KBM-7 (cell line): Measurements from ENCODE around the gene SNRNP70.
A peak's percentile ranks its signal among the peaks of the same experiment; 100 is the strongest.

Experiments used
- DNase-seq: peaks from one replicate; pipeline ENCODE4 v3.0.0-alpha.2; 2015
- in situ Hi-C: fragments of 300-500 bp; cut with MboI; formaldehyde crosslinking; loops from 2 replicates; pipeline ENCODE4 v1.14.3; 2020; ENCODE audit warnings: low sequenced_read_pairs, low pct_unique_long_range_greater_than_20kb, mixed read lengths

The SNRNP70 gene

DNA sequence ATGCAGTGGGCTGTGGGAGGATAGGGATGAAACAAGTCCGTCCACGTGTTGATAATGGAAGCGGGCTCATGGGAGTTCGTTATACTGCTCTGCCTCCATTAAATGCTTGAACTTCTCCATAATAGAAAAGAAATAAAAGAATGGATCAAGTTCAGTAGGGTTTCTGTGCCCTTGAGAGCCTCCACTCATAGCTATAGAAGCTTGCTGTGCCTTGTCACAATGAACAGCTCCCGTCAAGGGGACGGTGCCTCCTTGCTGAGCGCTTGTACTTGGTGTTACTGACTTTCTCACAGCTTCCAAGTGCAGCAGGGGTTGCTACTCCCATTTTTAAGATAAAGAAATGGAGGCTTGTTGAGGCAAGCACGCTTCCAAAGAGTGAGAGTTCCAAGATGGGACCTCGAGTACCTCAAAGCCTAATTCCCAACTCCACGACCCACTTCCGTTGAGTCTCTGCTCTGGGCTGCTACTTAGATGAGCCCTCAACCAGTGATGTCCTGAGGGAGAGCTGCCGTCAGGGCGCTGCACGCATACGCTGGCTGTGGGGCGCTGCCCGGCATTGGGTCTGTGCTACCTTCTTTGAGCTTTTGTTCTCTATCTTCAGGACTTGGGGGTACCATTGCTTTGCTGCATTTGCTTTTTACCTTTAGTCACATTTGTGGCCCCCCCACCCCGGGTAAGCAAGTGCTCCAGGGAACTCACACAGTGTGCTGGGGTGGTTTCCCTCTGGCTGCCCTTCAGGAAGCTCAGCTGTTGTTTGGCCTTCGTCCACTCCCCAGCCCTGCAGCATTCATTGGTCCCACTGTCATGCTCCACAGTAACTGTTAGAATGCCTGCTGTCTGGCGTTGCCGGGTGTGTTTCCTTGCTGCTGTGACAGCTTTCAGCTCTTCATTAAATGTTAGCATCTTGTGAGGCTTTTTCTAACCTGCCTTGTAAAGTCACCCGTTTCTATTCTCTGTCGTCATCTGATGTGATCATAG, 9.5 kb downstream of the SNRNP70 start:
- DNase-seq, result no peak
- in situ Hi-C loops, result no loop called here

DNA sequence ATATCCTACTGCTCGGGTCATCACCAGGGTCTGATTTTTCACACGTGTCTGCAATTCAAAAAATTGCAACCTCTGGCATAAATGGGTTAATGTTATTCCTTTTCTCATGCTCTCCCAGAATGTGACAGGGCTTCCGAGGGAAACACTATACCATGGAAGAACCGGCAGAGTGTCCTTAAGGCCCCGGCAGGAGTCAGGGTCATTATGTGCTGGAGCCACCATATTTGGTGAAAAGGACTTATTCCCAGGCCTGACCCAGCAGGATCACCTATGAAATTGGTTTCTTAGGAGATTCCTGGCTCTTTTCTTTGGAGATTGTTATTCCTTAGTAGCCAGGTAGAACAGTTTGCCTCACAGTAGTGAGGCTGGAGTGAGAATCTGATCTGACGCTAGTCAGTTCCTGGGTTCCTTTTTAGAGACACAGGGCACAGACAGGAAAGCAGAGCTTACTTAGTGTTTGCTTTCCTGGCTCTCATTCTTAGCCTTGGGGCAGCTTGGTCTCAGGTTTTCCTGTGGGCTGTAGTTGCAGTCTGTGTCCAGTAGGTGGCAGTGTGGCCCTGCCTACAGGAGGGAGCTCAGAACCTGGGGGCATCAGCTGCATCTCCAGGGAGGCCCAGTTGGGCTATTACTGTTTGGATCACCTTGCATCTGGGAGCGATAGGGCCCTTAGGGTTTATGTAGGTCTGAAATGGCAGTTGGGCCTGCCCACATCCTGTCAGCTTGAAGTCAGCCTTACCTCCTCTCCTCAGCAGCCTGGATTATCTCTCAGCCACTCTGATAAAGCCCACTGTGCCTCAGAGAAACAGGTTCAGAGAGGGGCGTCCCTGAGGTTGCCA, 12.4 kb downstream of the SNRNP70 start:
- in situ Hi-C loops, result no loop called here
- DNase-seq, result peak; percentile 86

DNA sequence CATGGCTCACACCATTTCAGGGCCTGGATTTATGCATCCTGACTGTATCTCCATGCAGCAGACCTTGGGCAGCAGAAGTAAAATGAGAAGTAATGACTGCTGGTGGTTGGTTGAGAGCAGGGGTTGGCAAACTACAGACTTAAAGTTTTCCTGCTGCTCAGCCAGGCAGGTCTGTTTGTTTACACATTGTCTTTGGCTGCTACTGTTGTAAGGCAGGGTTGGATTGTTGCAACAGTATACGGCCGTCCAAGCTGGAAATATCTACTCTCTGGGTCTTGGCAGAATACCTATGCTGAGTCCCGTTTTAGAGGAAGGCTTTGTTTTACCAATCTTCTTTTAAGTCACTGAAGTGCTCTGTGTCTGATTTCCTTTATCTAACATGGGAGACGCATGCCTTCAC, 13.5 kb downstream of the SNRNP70 start:
- DNase-seq, result no peak
- in situ Hi-C loops, result no loop called here

DNA sequence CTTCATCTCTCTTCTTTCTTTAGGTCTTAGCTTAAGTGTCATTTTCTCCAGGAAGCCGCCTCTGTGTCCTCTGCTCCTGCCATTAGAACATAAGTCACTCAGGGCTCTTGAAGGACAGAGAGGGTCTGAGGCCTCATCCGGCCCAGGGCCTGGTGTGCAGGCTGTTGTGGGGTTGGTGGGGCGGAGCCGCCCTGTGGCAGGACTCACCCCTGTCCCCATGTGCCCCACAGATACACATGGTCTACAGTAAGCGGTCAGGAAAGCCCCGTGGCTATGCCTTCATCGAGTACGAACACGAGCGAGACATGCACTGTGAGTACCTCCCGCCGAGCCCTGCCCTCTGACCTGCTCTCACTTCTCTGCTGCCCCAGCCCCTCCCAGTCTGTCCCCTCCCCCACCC, 15.9 kb downstream of the SNRNP70 start:
- in situ Hi-C loops, result no loop called here
- DNase-seq, result no peak

DNA sequence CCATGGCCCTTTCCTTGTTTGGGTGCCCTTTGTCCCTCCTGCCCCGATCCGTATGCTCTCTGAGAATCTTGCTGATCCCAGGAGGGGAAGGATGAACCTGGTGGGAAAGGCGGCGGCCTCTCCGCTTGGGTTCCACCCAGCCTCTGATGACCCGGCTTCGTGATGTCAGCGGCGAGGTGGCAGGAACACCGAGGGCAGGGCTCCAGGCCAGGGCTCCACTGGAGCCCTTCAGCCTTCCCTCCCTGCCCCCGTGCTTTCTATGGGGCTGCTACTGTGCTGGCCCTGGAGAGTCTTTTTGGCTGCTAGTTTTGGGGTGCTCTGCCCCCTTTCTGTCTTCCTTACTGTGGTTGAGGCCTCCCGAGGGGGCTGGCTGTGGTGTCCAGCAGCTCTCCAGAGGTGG, 17.1 kb downstream of the SNRNP70 start:
- no peak for DNase-seq
- in situ Hi-C loops, result no loop called here

DNA sequence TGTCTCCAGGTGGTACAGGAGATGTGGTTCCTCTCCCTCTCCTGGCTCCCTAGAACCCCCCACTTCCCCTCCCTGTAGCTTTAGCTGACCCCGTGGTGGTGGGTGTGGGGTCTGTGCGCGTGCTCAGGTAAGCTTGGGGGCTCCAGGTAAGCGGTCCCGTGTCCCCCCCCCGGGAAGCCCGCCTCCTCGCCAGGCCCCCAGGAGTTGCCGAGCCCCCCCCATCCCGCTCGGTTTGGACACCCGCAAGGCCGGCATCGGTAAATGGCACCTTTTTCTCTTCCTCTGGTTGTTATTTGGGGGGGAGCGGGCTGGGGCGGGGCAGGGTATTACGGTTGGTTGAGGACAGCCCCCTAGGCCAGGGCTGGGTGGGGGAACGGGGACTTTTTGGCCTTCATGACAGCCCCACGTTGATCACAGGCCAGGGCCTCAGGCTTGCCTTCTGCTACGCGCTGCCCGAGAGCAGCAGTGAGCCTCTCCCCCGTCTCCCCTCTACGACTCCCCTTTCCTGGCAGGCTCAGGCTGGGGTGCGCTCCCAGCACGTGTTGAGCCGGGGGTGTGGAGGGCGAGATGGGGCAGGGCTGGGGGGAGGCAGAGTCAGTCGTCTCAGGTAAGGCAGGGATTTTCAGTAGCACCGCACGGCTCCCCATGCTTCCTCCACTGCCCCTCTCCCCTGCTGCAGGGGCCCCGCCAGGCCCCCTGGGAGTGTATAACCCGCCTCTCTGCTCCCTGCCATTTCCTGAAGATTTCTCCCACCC, 18.3 kb downstream of the SNRNP70 start:
- no peak for DNase-seq
- in situ Hi-C loops, result no loop called here

DNA sequence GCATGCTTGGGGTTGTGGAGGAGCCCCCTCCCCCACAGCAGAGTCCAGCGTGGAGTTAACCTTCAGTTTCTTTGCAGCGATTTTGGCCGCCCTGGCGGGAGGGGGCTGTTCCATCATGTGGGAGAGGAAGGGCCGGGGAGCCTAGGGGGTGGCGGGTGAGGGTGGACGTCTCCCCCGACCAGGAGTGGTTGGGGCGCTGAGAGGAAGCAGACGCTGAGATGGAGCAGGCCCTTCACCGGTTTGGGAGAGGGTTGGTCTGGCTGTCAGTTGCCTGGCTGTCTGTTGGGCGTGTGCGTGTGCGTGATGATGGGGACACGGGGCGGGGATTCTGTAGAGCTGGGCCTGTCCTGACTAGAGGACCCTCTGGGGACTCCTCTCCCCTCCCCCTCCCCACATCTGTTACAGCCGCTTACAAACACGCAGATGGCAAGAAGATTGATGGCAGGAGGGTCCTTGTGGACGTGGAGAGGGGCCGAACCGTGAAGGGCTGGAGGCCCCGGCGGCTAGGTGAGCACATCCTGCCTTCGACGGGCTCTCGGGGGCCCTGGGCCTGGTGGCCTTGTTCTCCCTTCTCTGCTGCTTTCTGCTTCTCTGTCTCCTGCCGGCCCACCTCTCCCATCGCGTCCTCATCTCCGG, 19.1 kb downstream of the SNRNP70 start:
- no peak for DNase-seq
- in situ Hi-C loops, result no loop called here

DNA sequence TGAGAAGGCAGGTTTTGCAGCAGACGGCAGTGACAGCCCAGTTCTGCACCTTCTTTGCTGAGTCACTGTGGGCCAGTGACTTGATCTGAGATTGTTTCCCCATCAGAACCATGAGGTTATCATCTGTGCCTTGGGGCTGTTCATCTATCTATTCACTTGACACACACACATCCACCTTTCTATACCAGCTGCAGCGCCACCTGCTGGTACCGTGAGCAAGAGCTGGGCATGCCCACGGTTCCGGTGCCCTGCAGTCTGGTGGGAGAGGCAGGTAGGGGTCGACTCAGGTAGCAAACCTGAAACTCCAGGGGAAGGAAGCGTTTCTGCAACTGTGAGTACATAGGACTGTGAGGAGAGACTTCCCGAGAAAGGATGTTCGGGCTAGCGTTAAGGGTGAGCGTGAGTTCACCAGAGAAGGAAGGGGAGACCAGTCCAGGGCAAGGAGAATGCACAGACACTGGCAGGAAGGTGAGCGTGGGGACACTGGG, 21.4 kb downstream of the SNRNP70 start:
- peak; percentile 69 for DNase-seq
- in situ Hi-C loops, result no loop called here

DNA sequence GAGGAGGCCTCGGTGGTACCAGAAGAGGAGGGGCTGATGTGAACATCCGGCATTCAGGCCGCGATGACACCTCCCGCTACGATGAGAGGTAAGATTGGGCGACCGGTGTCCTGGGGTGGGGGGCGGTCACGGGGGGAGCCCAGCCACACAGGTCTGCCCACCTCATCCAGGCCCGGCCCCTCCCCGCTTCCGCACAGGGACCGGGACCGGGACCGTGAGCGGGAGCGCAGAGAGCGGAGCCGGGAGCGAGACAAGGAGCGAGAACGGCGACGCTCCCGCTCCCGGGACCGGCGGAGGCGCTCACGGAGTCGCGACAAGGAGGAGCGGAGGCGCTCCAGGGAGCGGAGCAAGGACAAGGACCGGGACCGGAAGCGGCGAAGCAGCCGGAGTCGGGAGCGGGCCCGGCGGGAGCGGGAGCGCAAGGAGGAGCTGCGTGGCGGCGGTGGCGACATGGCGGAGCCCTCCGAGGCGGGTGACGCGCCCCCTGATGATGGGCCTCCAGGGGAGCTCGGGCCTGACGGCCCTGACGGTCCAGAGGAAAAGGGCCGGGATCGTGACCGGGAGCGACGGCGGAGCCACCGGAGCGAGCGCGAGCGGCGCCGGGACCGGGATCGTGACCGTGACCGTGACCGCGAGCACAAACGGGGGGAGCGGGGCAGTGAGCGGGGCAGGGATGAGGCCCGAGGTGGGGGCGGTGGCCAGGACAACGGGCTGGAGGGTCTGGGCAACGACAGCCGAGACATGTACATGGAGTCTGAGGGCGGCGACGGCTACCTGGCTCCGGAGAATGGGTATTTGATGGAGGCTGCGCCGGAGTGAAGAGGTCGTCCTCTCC, 22.6 kb downstream of the SNRNP70 start:
- no peak for DNase-seq
- in situ Hi-C loops, result no loop called here

DNA sequence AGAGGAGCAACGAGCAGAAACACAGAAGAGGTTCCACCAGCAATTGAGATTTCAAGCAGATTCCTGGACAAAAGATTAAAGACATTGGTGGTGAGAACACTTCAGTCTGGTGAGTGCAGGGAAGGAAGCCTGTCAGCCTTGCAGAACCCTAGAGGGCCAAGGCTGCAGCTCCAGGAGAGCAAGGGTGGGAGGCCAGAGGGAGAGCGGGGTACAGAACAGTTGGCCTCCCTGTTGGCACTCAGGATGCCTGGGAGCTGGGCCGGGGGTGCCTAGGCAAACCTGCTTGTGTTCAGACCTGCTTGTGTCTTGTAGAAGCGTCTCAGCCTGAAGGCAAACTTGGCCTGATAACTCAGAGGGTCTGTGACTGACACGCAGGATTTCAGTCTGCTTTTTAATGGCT, 23.8 kb downstream of the SNRNP70 start:
- in situ Hi-C loops, result no loop called here
- no peak for DNase-seq

DNA sequence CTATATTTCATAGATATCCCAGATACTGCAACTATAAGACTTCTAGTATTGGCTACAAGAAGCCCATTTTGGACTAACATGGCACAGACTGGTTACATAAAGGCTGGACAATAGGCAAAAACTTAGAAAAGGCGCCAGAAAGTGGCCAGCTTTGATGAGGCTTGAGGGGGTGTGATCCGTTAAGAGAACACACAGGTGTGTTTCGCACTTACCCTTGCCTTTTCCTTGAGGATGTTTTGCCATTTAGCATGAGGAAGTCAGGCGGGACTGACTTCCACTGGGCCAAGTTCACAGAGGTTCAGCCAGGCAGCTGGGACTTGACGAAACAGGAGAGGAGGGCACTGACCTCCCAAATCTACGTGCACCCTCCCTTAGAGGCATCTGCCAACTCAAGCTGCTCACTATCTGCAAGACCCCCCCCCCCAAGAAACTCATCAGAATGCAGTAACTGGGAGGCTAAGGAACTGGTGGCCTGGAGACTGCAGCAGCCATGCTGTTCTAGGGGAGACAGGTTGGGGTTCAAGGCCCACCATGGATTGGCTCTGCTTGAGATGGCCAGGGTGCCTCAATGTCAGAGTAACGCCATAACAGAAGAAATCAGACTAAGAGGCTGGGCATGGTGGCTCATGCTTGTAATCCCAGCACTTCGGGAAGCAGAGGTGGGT, 24.4 kb downstream of the SNRNP70 start:
- DNase-seq, result no peak
- in situ Hi-C loops, result no loop called here

DNA sequence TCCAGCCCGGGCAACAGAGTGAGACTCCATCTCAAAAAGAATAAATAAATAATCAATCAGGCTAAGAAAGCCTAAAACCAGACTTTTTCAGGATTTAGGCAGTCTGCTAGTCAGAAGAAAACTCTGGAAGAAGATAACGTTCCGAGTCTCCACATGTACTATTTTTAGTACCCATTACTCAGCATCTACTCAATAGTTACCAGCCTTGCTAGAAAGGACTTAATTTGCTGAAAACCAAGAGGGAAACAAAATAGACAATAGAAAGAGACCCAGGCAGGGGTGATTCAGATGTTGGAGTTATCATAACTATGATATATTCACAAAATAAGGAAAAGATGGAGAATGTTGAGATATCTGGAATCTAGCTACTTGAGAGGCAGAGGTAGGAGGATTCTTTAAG, 25.3 kb downstream of the SNRNP70 start:
- no peak for DNase-seq
- in situ Hi-C loops, result no loop called here

DNA sequence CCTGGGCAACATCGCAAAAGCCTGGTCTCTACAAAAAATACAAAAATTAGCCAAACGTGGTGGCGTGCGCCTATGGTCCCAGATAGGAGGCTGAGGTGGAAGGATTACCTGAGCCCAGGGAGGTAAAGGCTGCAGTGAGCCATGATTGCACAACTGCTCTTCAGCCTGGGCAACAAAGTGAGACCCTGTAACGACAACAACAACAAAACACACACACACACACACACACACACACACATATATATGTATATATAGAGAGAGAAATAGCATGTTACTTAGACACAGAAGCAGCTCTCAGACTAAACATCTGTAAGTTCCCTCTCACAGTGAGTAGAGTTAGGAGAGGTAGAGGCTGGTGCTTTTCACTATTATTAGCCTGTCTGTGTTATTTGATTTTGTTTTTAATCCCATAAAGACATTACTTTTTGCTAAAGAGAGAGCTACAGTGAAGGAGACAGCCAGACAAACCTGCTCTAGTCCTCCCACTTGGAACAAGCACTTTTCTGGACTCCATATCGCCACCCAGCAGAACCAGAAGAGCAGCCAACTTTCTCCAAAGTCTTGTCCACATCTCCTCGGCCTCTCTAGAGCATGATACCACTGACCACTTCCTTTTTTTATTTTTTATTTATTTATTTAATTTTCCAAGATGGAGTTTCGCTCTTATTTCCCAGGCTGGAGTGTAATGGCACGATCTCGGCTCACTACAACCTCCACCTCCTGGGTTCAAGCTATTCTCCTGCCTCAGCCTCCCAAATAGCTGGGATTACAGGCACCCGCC, 26.2 kb downstream of the SNRNP70 start:
- DNase-seq, result no peak
- in situ Hi-C loops, result no loop called here

DNA sequence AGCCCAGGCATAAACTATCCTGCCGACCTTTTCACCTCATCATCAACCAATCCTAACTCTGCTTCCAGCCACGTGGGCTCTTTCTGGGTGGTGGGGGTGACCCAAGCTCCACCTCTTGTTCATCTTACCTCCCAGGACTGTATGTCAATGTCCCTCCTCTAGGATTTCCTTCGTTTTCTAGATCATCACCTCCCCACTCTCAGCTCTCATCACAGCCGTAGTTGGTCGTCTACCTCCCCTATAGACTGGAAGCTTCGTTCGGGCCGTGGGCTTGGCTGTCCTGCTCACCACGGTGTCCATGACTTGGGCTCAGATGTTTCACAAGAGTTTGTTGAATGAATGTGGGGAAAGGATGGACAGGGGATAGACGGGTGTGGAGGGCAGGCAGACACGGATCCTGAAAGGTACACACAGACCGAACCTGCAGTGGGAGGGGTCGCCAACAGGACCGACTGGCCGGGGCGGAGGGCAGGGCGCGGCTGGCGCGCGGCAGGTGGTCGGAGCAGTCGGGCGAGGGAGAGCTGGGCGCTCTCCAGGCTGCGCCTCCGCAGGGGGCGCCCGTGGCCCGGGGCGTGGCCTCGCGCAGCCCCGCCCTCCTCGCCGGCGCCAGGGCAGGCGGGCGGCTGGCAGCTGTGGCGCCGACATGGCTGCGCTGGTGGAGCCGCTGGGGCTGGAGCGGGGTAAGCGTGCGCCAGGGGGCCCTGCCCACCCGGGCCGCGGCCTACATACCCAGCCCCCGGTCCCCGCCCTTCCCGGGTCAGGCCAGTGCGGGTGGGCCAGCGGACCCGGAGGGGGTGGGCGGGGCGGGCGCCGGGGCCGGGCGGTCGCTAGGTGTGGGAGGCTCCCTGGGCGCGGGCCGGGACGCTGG, 28.7 kb downstream of the SNRNP70 start, which contains the start of gene LIN7B:
TSS of gene LIN7B (plus strand) at position 609 of the 868 bp plus-strand sequence. CDS start at position 644, 35 bp downstream.
- in situ Hi-C loops, result no loop called here
- DNase-seq, result peak; percentile 78

DNA sequence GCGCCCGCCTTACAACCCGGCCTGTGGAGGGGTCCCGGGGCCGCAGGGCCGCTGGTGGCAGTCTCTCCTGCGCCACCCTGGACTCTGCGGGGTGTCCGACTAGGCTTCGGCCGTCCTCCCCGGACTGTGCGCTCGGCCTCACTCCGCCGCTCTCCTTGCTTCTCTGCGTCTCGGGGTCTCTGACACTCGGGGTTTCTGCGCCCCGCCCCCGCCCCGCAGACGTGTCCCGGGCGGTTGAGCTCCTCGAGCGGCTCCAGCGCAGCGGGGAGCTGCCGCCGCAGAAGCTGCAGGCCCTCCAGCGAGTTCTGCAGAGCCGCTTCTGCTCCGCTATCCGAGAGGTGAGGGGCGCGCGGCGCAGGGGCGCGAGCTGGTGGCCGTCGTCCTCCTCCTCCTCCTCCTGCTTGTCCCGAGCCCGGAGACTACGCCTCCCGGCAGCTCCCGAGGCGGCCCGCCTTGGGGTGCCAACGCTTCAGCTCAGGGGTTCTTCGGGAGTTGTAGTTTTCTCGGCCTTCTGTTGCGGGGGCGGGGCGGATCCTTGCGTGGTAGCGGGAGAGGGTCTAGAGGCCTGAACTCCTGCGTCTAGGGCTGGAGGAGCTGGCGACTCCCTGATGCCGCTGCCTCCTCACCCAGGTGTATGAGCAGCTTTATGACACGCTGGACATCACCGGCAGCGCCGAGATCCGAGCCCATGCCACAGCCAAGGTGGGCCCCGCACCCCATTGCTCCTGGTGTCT, 29.5 kb downstream of the SNRNP70 start:
- DNase-seq, result peak; percentile 69

More for the DNA sequence above, 29.5 kb downstream of the SNRNP70 start:
- in situ Hi-C loops, result no loop called here
